A673 (cell line): ENCODE measurements around the gene EEPD1. TPM values are rescaled to one million over a fixed set of nuclear protein-coding genes. Genes with fewer than 3 reads are reported as not detected.

ENCODE experiments used
- BruUV-seq: library from RNA; stranded (reverse); fragments of 400-500 nt; replicated peaks from 2 replicates; lab custom pipeline; 2021; lab: Mats Ljungman, UMichigan
- CTCF ChIA-PET: fragments of 300-600 bp; sonication (Branson Sonifier 250); formaldehyde crosslinking; loops from one replicate; lab custom pipeline; 2022; ENCODE audit warnings: antibody characterized with exemption; lab: Charles Lee
- POLR2A ChIA-PET: fragments of 300-600 bp; sonication (Branson Sonifier 250); formaldehyde crosslinking; loops from one replicate; lab custom pipeline; 2022; ENCODE audit warnings: antibody characterized with exemption; ENCODE audit not compliant: low non-redundant PET; lab: Charles Lee
- DNase-seq: peaks from one replicate; pipeline ENCODE4 v3.0.0-alpha.2; 2015; ENCODE audit warnings: low spot score
- H3K27ac ChIP-seq: fragments of 200-600 bp; sonication (generic); 2 replicates; pipeline ENCODE4 v1.5.1; 2016; ENCODE audit warnings: mixed run types, low read depth, mild to moderate bottlenecking, mixed read lengths, antibody characterized with exemption, low read length; ENCODE audit not compliant: poor library complexity, severe bottlenecking
- H3K27me3 ChIP-seq: fragments of 200-600 bp; sonication (generic); replicated peaks from 2 replicates; pipeline ENCODE4 v1.6.1; 2017; ENCODE audit warnings: mixed run types, low read depth, mild to moderate bottlenecking, mixed read lengths, antibody characterized with exemption, low read length; ENCODE audit not compliant: insufficient read depth, poor library complexity
- H3K36me3 ChIP-seq: fragments of 200-600 bp; sonication (generic); 2 replicates; pipeline ENCODE4 v1.6.1; 2016; ENCODE audit warnings: mixed run types, mild to moderate bottlenecking, mixed read lengths, antibody characterized with exemption, low read length; ENCODE audit not compliant: insufficient read depth, poor library complexity, severe bottlenecking
- H3K4me1 ChIP-seq: fragments of 200-600 bp; sonication (generic); 2 replicates; pipeline ENCODE4 v1.6.1; 2017; ENCODE audit warnings: mixed run types, mild to moderate bottlenecking, mixed read lengths, antibody characterized with exemption, low read length; ENCODE audit not compliant: insufficient read depth, poor library complexity, severe bottlenecking
- H3K4me3 ChIP-seq: fragments of 200-600 bp; sonication (generic); 2 replicates; pipeline ENCODE4 v1.5.1; 2016; ENCODE audit warnings: low read depth, mixed run types, mild to moderate bottlenecking, mixed read lengths, low read length; ENCODE audit not compliant: poor library complexity, severe bottlenecking
- H3K9me3 ChIP-seq: fragments of 200-600 bp; sonication (generic); 2 replicates; pipeline ENCODE4 v1.6.1; 2016; ENCODE audit warnings: mixed run types, low read depth, mild to moderate bottlenecking, mixed read lengths, antibody characterized with exemption, low read length; ENCODE audit not compliant: poor library complexity, severe bottlenecking
- EZH2 ChIP-seq: fragments of 200-600 bp; sonication (generic); IDR thresholded peaks from 2 replicates; pipeline ENCODE4 v1.6.1; 2017; ENCODE audit warnings: borderline replicate concordance, low read depth, mild to moderate bottlenecking, mixed read lengths, antibody characterized with exemption, low read length; ENCODE audit not compliant: poor library complexity, severe bottlenecking
- intact Hi-C: fragments of 100-400 bp; cut with micrococcal nuclease; formaldehyde crosslinking; loops from one replicate; pipeline ENCODE4 v1.10.0; 2022; ENCODE audit not compliant: unreplicated experiment
- total RNA-seq: library from RNA; stranded (reverse); gene quantifications from 2 replicates; pipeline ENCODE4 v1.2.3, GENCODE V29; 2021
- TF ChIP-seq, protein P1 (sequence below): fragments of 300-800, 200-600 bp; sonication (generic); conservative IDR thresholded peaks from 2 replicates; pipeline ENCODE4 v1.5.1; 2017; ENCODE audit warnings: low read depth, mild to moderate bottlenecking, antibody characterized with exemption, low read length, moderate library complexity, mixed read lengths

The EEPD1 gene
- total RNA-seq, 1 experiment from 2014 or later = 2.5 TPM

DNA sequence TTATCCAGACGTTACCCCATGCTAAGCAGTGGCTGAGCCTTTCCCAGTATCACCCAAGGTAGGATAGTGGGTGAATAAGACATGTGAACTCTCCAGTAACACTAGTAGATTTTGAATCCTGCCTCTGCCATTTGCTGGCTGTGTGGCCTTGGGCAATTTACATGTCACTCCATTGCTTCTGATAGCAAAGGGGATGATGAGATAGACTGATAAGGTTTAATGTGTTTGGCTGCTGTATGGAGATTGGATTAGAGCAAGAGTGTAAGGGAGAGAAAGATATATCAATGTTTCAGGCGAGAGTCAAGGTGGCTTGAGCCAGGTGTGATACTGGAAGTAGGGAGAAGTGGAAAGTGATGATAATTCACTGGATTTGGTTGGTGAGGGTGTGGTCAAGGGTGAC, 40.1 kb upstream of the EEPD1 start:
- H3K36me3 ChIP-seq = no peaks in the 10 kb centered on the region
- ChIA-PET POLR2A (no interaction called here), CTCF (no interaction called here)
- no peak for TF ChIP-seq EZH2
- TF ChIP-seq, protein P1, sequence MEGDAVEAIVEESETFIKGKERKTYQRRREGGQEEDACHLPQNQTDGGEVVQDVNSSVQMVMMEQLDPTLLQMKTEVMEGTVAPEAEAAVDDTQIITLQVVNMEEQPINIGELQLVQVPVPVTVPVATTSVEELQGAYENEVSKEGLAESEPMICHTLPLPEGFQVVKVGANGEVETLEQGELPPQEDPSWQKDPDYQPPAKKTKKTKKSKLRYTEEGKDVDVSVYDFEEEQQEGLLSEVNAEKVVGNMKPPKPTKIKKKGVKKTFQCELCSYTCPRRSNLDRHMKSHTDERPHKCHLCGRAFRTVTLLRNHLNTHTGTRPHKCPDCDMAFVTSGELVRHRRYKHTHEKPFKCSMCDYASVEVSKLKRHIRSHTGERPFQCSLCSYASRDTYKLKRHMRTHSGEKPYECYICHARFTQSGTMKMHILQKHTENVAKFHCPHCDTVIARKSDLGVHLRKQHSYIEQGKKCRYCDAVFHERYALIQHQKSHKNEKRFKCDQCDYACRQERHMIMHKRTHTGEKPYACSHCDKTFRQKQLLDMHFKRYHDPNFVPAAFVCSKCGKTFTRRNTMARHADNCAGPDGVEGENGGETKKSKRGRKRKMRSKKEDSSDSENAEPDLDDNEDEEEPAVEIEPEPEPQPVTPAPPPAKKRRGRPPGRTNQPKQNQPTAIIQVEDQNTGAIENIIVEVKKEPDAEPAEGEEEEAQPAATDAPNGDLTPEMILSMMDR = no peak
- H3K27me3 ChIP-seq = no peaks in the 10 kb centered on the region
- intact Hi-C loops = no loop called here
- no peaks in the 10 kb centered on the region for H3K9me3 ChIP-seq
- no peak overlapping the region for H3K27ac ChIP-seq
- H3K4me1 ChIP-seq = no peaks in the 10 kb centered on the region
- BruUV-seq = no TSS peak
- DNase-seq = no peak
- no peak overlapping the region for H3K4me3 ChIP-seq

DNA sequence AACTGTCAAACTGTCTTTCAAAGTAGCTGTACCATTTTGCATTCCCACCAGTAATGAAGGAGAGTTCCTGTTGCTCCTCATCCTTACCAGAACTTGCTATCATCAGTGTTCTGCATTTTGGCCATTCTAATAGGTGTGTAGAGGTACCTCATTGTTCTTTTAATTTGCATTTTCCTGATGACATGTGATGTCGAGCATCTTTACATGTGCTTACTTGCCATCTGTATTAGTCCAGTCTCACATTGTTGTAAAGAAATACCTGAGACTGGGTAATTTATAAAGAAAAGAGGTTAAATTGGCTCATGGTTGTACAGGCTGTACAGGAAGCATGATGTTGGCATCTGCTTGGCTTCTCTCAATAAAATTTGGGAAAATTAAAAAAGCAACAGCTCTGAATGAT, 38.7 kb upstream of the EEPD1 start:
- no peaks in the 10 kb centered on the region for H3K9me3 ChIP-seq
- no peaks in the 10 kb centered on the region for H3K36me3 ChIP-seq
- no peaks in the 10 kb centered on the region for H3K27me3 ChIP-seq
- no peak overlapping the region for H3K4me3 ChIP-seq
- ChIA-PET CTCF (no interaction called here), POLR2A (no interaction called here)
- H3K4me1 ChIP-seq = no peaks in the 10 kb centered on the region
- intact Hi-C loops = no loop called here
- H3K27ac ChIP-seq = no peak overlapping the region
- TF ChIP-seq, protein P1 = no peak
- TF ChIP-seq EZH2 = no peak
- no peak for DNase-seq
- no TSS peak for BruUV-seq

DNA sequence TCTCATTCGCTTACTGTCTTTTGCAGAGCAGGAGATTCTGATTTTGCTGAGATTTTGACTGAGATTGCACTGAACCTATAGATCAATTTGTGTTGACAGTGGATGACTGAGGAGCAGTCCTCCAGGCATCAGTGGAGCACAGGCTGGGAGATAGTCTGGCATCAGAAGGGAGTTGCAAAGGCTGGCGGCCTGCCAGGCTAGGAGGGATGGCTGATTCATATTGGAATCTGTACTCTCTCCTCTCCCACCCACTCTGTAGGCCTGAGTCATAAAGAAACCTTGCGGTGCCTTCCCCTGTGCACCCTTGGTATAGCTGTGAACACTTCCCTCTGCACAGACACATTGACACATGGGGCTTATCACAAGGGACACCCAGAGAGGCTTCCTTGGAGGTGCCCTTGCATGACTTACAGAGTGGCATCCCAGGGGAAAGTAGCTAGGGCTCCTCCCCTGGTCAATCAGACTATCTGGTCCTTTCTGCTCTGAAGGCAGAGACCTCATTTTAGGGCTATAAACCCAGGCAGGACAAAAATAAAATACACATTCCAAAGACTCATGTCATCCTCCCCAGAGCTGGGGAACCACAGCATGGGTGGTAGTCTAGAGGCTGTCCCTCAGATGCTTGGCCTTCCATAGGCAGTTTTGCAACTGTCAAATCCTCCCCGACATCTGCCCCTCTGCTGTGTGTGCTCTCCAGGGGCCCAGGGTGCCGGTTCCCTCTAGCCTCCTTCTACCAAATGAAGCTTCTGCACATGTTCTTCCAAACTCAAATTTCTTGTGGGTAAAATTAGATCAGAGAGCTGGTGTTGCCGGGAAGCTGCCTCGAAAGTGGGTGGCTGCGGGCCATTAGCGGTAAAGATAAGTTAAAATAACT, 37.4 kb upstream of the EEPD1 start:
- Histone ChIP-seq H3K4me3 (no peak overlapping the region), H3K9me3 (no peaks in the 10 kb centered on the region), H3K36me3 (no peaks in the 10 kb centered on the region), H3K4me1 (no peaks in the 10 kb centered on the region), H3K27ac (no peak overlapping the region), H3K27me3 (no peaks in the 10 kb centered on the region)
- POLR2A ChIA-PET = no interaction called here
- CTCF ChIA-PET = no interaction called here
- no TSS peak for BruUV-seq
- peak; percentile 85 for DNase-seq
- intact Hi-C loops = no loop called here
- TF ChIP-seq EZH2 = no peak
- TF ChIP-seq, protein P1 = no peak
